Neuron (in vitro differentiated cells): ENCODE results near the gene FRMD4A.

ENCODE experiments used
- H2AFZ ChIP-seq: one replicate; pipeline ENCODE4 v1.6.1; 2013; ENCODE audit warnings: low read depth, mild to moderate bottlenecking, inconsistent platforms, low read length, moderate library complexity
- H3K27me3 ChIP-seq: one replicate; pipeline ENCODE4 v1.6.1; 2013; ENCODE audit warnings: low read length; ENCODE audit not compliant: insufficient read depth
- H3K36me3 ChIP-seq: one replicate; pipeline ENCODE4 v1.6.1; 2013; ENCODE audit warnings: low read length; ENCODE audit not compliant: insufficient read depth
- H3K4me1 ChIP-seq: one replicate; pipeline ENCODE4 v1.6.1; 2013; ENCODE audit warnings: low read length; ENCODE audit not compliant: insufficient read depth
- H3K4me3 ChIP-seq: 2 replicates; pipeline ENCODE4 v1.5.1; 2013; ENCODE audit warnings: mild to moderate bottlenecking, low read length, moderate library complexity
- H3K9me3 ChIP-seq: one replicate; pipeline ENCODE4 v1.6.1; 2013; ENCODE audit warnings: low read length

FRMD4A gene

DNA sequence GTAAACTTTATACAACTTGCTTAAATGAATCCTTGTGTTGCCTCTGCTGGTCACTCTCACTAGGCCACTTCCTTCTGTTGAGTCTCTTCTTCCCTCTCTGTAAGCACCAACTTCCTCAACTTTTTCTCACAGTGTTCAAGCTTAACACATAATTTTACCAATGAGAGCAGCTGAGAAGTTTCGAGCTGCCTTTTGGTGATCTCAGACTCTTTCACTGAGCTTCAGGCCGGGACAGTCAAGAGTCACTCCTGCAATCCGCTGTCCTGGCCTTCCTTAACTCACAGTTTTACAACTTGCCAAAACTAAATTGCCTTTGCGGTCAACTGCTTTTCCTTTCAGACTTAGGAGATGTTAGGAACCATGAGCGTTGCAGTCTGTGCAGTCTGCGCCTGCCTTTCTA is 696.5 kb downstream of the FRMD4A start:
- no peaks in the 10 kb centered on the region for H3K9me3 ChIP-seq
- H2AFZ ChIP-seq = no peak overlapping the region
- peaks cover 18% of the 10 kb centered on the region for H3K4me1 ChIP-seq
- no peak overlapping the region for H3K4me3 ChIP-seq
- no peaks in the 10 kb centered on the region for H3K27me3 ChIP-seq
- H3K36me3 ChIP-seq = peaks cover 11% of the 10 kb centered on the region

DNA sequence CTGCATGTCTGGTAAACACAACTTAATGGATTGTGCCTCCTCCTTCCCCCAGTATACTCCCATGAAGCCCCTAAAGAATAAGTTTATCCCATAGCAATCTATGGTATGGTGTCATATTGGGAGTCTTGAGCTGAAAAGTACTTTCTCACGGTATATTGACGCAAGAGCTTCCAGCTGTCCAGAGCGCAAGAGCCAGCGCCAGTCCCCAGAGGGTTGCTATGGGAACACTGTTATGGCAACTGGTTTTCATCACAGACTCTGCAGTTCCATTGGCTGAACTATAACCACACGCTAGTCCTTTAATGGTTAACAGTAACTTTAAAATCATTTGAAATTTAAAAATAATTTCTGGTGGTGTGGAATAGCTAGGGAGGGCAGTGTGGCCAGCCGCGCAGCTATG is 697.0 kb downstream of the FRMD4A start:
- no peaks in the 10 kb centered on the region for H3K27me3 ChIP-seq
- H3K36me3 ChIP-seq = peaks cover 11% of the 10 kb centered on the region
- H3K4me3 ChIP-seq = no peak overlapping the region
- H3K4me1 ChIP-seq = peaks cover 23% of the 10 kb centered on the region
- H3K9me3 ChIP-seq = no peaks in the 10 kb centered on the region
- no peak overlapping the region for H2AFZ ChIP-seq

DNA sequence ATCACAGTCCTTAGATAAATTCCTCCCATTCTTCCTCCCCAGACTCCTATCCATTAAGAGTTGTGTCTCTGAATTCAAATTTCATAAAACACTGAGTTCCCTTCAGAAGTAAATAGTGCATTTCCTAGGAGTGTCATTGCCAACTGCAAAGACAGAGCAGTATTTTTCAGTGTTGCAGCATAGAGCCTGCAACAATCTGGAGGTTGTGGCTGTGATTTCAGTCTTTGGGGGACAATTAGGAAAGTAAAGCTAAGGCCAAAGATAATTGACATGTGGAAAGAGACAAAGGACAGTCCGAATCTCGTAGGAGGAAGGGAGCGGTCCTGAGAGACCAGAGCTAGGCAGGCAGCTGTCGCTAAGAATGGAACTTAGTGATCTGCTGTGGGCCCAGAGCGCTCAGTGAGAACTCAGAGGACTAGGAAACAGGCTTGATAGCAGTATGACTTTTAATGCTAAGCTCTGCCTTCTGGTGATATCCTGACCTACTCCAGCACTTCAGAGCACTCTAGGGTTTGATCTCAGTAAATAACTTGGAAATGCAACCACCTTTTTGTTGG is 697.8 kb downstream of the FRMD4A start:
- no peaks in the 10 kb centered on the region for H3K9me3 ChIP-seq
- peaks cover 26% of the 10 kb centered on the region for H3K4me1 ChIP-seq
- no peak overlapping the region for H3K4me3 ChIP-seq

DNA sequence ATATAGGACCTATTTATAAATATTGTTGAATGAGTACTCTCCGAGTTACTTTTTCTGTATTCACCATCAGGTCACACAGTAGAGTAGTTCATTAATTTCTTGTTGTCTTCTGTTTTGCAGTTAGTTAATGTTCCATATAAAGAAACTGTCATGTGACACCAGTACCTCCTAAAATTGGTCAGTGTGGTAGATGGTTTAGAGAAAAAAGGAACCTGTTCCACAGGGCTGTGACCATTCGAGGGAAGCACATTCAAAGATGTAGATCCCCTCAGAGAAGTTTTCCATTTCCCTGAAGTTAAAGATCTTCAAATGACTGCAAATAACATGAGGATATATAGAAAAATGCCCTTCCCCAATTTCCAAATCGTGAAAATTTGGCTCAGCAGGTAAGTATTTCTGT is 698.3 kb downstream of the FRMD4A start:
- Histone ChIP-seq H3K36me3 (peaks cover 11% of the 10 kb centered on the region), H3K4me1 (peaks cover 26% of the 10 kb centered on the region), H3K9me3 (no peaks in the 10 kb centered on the region), H3K27me3 (no peaks in the 10 kb centered on the region), H2AFZ (no peak overlapping the region), H3K4me3 (no peak overlapping the region)

More for the DNA sequence above, 697.8 kb downstream of the FRMD4A start:
- Histone ChIP-seq H3K27me3 (no peaks in the 10 kb centered on the region), H3K36me3 (peaks cover 11% of the 10 kb centered on the region), H2AFZ (no peak overlapping the region)

DNA sequence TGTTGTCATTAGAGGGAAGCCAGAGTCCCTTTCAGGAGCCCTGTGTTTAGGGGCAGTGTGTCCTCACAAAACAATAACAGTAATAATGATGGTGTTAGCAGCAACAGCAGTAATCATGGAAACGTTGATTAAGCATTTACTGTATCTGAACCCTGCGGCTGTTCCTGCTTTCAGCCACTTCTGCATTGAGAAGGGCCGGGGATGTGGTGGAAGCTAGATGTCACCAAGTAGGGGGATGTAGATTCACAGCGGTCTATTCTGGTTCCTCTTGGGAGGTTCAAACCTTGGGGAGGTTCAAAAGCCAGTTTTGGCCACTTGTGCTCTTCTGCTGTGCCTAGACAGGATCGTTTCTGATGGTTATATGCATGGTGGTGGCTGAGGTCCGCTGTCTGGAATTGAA is 699.1 kb downstream of the FRMD4A start:
- Histone ChIP-seq H3K4me3 (no peak overlapping the region), H3K4me1 (peaks cover 26% of the 10 kb centered on the region), H3K36me3 (peaks cover 11% of the 10 kb centered on the region), H3K9me3 (no peaks in the 10 kb centered on the region), H3K27me3 (no peaks in the 10 kb centered on the region), H2AFZ (no peak overlapping the region)

DNA sequence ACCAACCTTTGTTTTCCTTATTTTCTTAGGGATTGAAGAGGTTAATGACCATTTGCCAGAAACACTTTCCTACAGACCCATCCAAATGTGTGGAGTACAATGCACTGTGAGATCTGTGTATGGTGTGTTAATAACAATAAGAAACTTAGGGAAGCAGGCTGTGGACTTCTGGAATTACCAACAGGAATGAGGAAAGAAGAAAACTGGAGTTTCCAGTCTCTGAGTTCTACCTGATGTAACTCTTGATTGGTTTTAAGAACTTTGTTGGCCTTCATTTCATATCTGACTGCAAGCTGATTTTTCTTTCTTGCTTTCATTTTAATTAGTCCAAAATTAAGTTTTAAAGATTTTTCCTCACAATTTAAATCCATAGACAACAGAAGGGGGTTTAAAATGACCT is 700.5 kb downstream of the FRMD4A start:
- peaks cover 11% of the 10 kb centered on the region for H3K36me3 ChIP-seq
- no peak overlapping the region for H2AFZ ChIP-seq
- H3K4me3 ChIP-seq = no peak overlapping the region
- H3K9me3 ChIP-seq = no peaks in the 10 kb centered on the region
- H3K4me1 ChIP-seq = peaks cover 26% of the 10 kb centered on the region
- H3K27me3 ChIP-seq = no peaks in the 10 kb centered on the region

DNA sequence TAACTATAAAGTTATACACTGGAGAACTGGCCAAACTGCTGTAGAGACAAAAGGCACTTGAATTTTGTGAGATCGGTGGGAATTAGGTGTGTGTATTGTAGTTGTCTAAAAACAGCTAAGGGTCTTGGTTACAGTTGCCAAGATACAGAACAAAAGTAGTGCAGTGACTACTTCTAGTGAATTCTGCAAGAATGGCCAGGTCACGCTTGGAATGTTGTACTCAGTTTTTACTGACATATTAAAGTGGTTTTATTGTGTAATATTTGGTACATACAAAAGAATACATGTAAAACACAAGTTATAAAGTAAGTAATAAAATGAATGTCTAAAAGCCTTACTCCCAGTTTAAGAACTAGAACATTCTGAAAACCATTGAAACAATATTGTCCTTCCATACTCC is 701.6 kb downstream of the FRMD4A start:
- H3K4me1 ChIP-seq = peaks cover 26% of the 10 kb centered on the region
- H3K9me3 ChIP-seq = no peaks in the 10 kb centered on the region
- no peaks in the 10 kb centered on the region for H3K27me3 ChIP-seq
- H3K36me3 ChIP-seq = peaks cover 11% of the 10 kb centered on the region
- H3K4me3 ChIP-seq = no peak overlapping the region
- no peak overlapping the region for H2AFZ ChIP-seq

DNA sequence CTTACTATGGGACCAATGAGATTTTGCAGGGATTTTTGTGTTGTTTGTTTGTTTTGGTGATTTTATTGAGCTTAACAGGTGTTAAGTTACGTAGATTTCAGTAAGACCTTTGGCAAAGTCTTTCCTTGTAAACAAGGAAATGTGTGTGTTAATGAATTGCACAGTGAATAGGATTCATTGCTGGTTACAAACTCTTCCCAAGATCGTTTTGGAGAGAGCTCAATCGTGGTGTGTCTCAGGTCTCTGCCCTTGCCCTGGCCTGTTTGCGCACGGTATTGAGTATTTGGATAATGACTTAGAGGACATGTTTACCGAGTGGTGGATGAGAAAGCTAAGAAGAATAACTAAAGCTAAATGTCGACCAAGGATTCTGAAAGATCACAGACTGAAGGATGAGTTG is 702.1 kb downstream of the FRMD4A start:
- H3K9me3 ChIP-seq = no peaks in the 10 kb centered on the region
- H2AFZ ChIP-seq = no peak overlapping the region
- peaks cover 25% of the 10 kb centered on the region for H3K4me1 ChIP-seq
- no peak overlapping the region for H3K4me3 ChIP-seq
- peaks cover 11% of the 10 kb centered on the region for H3K36me3 ChIP-seq
- H3K27me3 ChIP-seq = no peaks in the 10 kb centered on the region

DNA sequence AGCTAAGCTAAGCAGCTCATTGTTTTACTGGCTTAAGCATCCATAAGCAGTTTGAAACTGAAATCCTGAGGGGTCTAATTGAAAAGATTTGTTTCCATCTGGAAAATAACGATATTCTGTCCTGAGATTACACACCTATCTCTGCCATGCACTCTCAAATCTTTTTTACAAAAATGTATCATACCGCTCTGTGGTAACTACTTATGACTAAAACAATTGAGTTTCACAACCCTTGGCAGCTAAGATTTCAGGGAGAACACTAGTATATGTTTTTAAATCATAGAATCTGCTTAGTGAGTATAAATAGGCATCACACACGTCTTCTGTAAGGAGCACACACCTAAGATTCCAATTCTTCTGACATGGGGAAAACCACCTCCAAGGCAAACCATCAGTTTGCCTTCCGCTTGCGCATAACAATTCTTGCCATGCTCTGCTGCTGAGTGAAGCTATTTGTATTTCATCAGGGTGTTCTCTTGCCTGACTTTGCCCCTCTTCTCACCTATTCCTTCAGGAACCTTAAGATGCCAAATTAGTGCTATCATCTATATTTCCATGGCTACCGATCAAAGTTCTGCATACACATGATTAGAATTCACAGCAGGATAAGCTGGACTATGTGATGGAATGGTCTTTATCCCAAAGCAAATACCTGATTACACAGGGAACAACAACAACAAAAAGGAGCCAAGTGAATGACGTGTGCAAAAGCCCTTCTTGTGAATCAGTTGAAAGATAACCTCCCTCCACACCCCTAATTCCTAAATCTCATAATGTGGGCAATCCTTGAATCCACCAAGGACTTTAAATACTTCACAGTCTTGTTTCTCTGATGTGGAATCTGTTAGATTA is 703.0 kb downstream of the FRMD4A start:
- H3K27me3 ChIP-seq = no peaks in the 10 kb centered on the region
- peaks cover 20% of the 10 kb centered on the region for H3K4me1 ChIP-seq
- no peak overlapping the region for H3K4me3 ChIP-seq
- no peaks in the 10 kb centered on the region for H3K9me3 ChIP-seq
- no peak overlapping the region for H2AFZ ChIP-seq
- H3K36me3 ChIP-seq = peaks cover 8% of the 10 kb centered on the region

DNA sequence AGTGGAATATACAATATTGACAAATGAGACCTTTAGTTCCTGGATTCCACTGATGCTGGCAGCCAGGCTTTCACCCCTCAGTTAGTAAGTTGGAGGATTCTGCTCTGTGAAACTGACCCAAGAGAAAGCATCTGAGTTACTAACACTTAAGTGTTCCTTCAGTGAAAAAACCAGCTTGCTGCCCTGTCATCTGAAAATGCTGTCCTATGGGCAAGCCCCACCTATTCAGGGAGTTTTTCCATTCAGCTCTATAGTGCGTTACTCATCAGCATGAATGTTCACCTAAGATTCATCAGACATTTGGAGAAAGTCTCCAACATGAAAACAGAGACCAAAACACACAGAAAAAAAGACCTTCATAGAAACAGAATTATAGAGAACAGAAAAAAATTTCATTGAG is 706.1 kb downstream of the FRMD4A start:
- H3K9me3 ChIP-seq = no peaks in the 10 kb centered on the region
- H3K4me1 ChIP-seq = peaks cover 12% of the 10 kb centered on the region
- peaks cover 5% of the 10 kb centered on the region for H3K36me3 ChIP-seq
- no peaks in the 10 kb centered on the region for H3K27me3 ChIP-seq
- H3K4me3 ChIP-seq = no peak overlapping the region
- no peak overlapping the region for H2AFZ ChIP-seq

DNA sequence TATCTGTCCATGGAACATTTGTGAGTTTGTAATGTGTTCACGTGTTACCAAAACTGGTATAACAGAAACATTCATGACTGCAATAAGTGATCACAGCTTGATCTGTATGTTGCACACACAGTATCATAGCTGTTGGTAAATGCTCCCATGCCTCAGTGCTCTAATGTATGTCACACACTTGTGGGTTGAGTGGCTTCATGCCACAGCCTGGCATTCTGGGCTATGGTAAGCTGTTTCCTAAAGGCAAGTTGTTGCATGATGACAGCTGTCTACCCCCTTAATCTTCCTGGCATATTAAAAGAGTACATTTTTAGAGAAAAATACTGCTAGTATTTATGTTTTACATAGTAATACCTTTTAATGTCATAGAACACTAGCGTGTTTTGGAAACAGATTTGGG is 708.8 kb downstream of the FRMD4A start:
- Histone ChIP-seq H3K9me3 (no peaks in the 10 kb centered on the region), H2AFZ (no peak overlapping the region), H3K4me3 (no peak overlapping the region), H3K27me3 (no peaks in the 10 kb centered on the region), H3K4me1 (no peaks in the 10 kb centered on the region), H3K36me3 (peaks cover 23% of the 10 kb centered on the region)

DNA sequence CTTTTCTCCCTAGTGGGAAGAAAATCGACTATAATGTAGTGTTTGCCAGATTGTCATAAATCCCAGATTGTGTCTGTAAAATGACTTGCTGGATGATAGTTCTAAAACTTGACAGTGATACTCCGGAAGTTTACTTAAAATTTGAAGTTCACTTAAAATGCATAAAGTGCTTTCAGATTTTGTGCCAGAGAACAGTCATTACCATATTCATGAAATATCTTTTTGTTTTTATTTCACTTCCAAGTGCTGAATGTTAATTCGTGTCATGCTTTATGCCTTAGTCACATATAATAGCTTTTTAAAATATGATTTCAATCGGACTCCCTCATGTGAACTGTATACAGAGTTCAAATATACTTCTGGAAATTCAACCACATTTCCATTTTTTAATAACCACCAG is 713.6 kb downstream of the FRMD4A start:
- Histone ChIP-seq H3K9me3 (no peaks in the 10 kb centered on the region), H3K36me3 (peaks cover 31% of the 10 kb centered on the region), H2AFZ (no peak overlapping the region), H3K4me3 (no peak overlapping the region), H3K27me3 (no peaks in the 10 kb centered on the region), H3K4me1 (peaks cover 7% of the 10 kb centered on the region)

DNA sequence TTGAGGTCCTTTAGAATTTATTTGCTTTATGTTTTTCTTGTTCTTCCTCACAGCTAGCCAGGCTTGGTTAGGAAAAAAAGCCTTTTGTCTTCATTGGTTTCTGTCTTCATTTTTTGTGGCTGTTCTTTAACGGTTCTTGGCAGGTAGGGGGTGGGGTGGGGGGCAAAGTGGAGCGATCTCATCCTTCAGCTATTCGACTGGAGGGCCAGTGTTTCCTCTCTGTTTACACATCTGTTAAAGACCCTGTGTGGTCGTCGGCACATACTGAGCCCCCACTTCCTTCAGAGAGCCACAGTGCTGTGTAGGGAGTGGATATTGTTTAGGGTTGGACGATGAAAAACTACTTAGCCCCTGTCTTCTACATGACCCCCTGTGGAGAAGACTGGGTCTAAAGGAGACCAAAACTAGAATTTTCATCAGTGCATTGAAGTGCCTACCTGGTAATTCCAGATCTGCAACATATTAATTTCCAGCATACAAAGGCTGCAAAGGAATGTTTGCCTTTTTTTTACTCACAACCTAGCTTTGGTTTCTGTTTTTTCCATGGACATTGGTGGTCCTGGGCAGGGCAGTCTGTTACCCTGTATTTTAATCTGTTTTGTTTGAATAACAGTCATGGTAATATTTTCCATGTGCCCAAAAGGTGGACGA is 714.9 kb downstream of the FRMD4A start:
- H2AFZ ChIP-seq = no peak overlapping the region
- H3K4me3 ChIP-seq = no peak overlapping the region
- no peaks in the 10 kb centered on the region for H3K27me3 ChIP-seq
- H3K4me1 ChIP-seq = peaks cover 7% of the 10 kb centered on the region
- no peaks in the 10 kb centered on the region for H3K9me3 ChIP-seq
- H3K36me3 ChIP-seq = peaks cover 32% of the 10 kb centered on the region
